GM19025 (cell line): Measurements from ENCODE around the gene PAPOLB.
"Not testable (repeated sequence)": the region's sequence is repeated elsewhere in the genome, so short reads cannot be mapped to it uniquely, and the experiment has no call there.

Source experiments
- ATAC-seq: cut with Tn5 transposase; IDR thresholded peaks from one replicate; pipeline ENCODE4 v1.9.1; 2021; ENCODE audit warnings: mild to moderate bottlenecking, low read depth, moderate library complexity; ENCODE audit not compliant: unreplicated experiment

Gene PAPOLB

GRCh38 chr7:4861673-4862072 lies at the start of gene PAPOLB:
Gene PAPOLB (minus strand): TSS chr7:4862030. CDS start chr7:4861810, 220 bp downstream.
- ATAC-seq, result no peak

GRCh38 chr7:4911111-4911828 lies 49.4 kb upstream of the PAPOLB start:
- no peak for ATAC-seq

GRCh38 chr7:4906682-4907081 lies 44.9 kb upstream of the PAPOLB start:
- no peak for ATAC-seq

GRCh38 chr7:4905171-4905570 lies 43.3 kb upstream of the PAPOLB start:
- ATAC-seq, result no peak

- ATAC-seq, result no peak
Observed at GRCh38 chr7:4904346-4904745, 42.5 kb upstream of the PAPOLB start.

GRCh38 chr7:4895766-4896165 lies 33.9 kb upstream of the PAPOLB start:
- ATAC-seq, result no peak

GRCh38 chr7:4894482-4894881 lies 32.7 kb upstream of the PAPOLB start:
- ATAC-seq, result no peak

GRCh38 chr7:4893929-4894475 lies 32.2 kb upstream of the PAPOLB start:
- ATAC-seq, result no peak

- not testable (repeated sequence) for ATAC-seq
Observed at GRCh38 chr7:4893188-4893587, 31.4 kb upstream of the PAPOLB start.

GRCh38 chr7:4891522-4891921 lies 29.7 kb upstream of the PAPOLB start:
- ATAC-seq, result not testable (repeated sequence)

GRCh38 chr7:4889682-4890081 lies 27.9 kb upstream of the PAPOLB start:
- ATAC-seq, result no peak

- no peak for ATAC-seq
Observed at GRCh38 chr7:4888161-4888560, 26.3 kb upstream of the PAPOLB start.

GRCh38 chr7:4886671-4887070 lies 24.8 kb upstream of the PAPOLB start:
- ATAC-seq, result no peak

- ATAC-seq, result no peak
Observed at GRCh38 chr7:4885317-4885807, 23.5 kb upstream of the PAPOLB start.

- no peak for ATAC-seq
Observed at GRCh38 chr7:4884164-4884563, 22.3 kb upstream of the PAPOLB start.

GRCh38 chr7:4883372-4884144 lies 21.7 kb upstream of the PAPOLB start, which contains the start of gene RADIL:
Gene RADIL (minus strand): TSS chr7:4883716. CDS start chr7:4878139, 5,577 bp downstream.
- no peak for ATAC-seq

GRCh38 chr7:4883033-4883371 lies 21.2 kb upstream of the PAPOLB start:
- no peak for ATAC-seq

GRCh38 chr7:4882169-4883032 lies 20.6 kb upstream of the PAPOLB start:
- no peak for ATAC-seq

GRCh38 chr7:4880218-4880617 lies 18.4 kb upstream of the PAPOLB start:
- ATAC-seq, result no peak

GRCh38 chr7:4879396-4880081 lies 17.7 kb upstream of the PAPOLB start:
- no peak for ATAC-seq
